ENCODE data around the gene MIA3. TPM values are rescaled to one million over a fixed set of nuclear protein-coding genes. Genes with fewer than 3 reads are reported as not detected.
"Not testable (repeated sequence)": the region's sequence is repeated elsewhere in the genome, so short reads cannot be mapped to it uniquely, and the experiment has no call there.

MIA3 gene
- total RNA-seq, 1 donor from 2014 or later, result 40.9 TPM

DNA sequence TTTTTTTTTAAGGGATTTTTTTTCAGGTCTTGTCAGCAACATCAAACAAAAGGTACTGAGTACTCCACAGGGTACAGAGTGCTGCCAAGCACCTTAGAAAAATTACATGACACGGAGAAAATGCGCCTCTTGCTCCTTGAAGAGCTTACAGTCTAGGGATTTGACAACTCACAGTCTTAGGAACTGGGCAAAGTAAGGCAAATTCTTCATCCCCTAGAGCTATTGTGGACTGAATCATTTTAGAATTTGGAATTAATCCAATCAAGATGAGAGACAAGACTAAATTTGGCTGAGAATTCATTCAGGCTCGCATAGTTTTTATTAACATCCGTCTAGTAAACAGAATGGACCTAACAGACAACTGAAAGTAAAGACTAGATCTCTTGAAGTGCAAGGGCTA lies 50.3 kb downstream of the MIA3 start:
- DNase-seq (ENCODE audit: low spot score), result not testable (repeated sequence)

DNA sequence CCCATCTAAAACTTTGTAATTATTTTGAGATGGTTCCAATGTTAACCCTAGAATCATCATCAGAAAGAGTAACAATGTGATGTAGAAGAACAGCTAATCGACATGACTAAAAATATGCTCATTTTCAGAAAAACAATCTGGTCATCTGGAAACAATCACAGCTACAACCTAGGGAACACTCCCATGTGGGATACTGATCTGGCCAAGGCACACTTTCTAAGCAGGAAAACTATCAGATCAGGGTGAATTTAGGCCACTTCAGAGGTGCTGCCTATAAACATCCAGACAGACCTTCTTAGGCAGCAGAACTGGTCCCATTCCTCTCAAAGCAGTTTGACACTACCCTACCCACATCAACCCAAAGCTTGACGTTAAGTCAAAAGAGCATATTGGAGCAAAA lies 51.2 kb downstream of the MIA3 start:
- not testable (repeated sequence) for DNase-seq (ENCODE audit: low spot score)

- no peak for DNase-seq (ENCODE audit: low spot score)
Measured at GRCh38 chr1:222670110-222670509, 52.2 kb downstream of the MIA3 start.

GRCh38 chr1:222680080-222680479 lies 62.2 kb downstream of the MIA3 start:
- no peak for DNase-seq (ENCODE audit: low spot score)

DNA sequence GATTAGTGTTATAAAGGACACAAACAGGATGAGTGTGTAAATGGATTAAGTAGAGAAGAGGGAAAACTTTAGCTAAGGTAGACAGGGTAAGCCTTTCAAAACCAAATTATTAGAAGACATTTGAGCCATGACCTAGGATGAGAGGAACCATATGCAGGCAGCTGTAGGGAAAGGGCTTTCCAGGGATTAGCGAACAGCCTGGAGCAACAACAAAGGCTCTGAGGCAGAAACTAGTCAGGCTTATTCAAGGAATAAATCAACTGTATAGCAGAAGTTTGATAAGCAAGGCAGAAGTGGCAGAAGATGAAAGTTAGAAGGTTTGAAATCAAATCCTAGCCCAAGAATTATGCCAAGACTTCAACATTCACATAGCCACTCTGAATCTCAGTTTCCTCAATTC lies 73.1 kb downstream of the MIA3 start:
- DNase-seq (ENCODE audit: low spot score), result peak; percentile 92

DNA sequence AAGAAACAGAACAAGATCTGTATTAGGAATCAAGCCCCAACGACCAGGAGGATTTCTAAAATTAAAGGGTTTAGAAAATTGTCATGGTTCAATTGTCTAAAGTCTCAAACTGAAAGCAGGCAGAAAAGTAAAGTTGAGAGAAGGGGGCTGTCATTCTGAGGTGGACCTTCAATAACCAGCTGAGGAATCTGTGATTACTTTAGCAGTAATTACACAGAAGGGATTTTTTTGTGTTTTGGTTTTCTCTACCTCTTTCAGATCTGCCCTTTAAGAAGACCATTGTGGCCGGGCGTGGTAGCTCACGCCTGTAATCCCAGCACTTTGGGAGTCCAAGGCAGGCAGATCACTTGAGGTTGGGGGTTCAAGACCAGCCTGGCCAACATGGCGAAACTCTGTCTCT lies 77.0 kb downstream of the MIA3 start:
- no peak for DNase-seq (ENCODE audit: low spot score)

DNA sequence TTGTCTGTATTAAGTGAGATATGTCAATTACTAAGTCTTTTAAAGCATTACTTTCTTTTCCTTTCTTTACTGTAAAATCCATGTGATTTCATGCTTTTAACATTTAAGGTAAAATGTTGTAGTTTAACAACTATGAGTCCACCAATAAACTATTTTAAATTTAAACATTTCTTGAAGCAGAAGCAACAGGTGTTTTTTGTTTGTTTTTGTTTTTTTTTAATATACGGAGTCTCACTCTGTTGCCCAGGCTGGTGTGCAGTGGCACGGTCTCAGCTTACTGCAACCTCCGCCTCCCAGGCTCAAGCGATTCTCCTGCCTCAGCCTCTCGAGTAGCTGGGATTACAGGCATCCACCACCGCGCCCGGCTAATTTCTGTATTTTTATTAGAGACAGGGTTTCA lies 78.8 kb downstream of the MIA3 start:
- DNase-seq (ENCODE audit: low spot score), result no peak

DNA sequence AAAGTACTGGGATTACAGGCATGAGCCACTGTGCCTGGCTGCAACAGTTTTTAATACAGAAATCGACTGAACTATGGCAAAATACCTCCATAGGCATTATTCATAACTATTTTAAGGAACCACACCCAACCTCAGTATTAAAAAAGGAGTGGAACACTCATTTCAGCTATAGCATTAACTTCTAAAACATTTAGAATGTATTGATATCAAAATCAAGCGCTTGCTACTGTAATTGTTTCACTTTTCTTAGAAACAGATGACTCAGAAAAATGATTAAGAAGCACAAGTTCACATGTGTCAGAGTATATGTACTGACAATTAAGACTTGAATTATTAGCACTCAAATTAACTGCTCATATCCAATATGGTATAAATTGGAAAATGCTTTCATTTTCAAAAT lies 79.3 kb downstream of the MIA3 start:
- no peak for DNase-seq (ENCODE audit: low spot score)

GRCh38 chr1:222697826-222698225 lies 79.9 kb downstream of the MIA3 start:
- peak; percentile 65 for DNase-seq (ENCODE audit: low spot score)

- DNase-seq (ENCODE audit: low spot score), result no peak
Measured at GRCh38 chr1:222702210-222702609, 84.3 kb downstream of the MIA3 start.

GRCh38 chr1:222704260-222704659 lies 86.4 kb downstream of the MIA3 start:
- no peak for DNase-seq (ENCODE audit: low spot score)

GRCh38 chr1:222706815-222707214 lies 88.9 kb downstream of the MIA3 start:
- DNase-seq (ENCODE audit: low spot score), result no peak

- no peak for DNase-seq (ENCODE audit: low spot score)
Measured at GRCh38 chr1:222709700-222710153, 91.8 kb downstream of the MIA3 start.

DNA sequence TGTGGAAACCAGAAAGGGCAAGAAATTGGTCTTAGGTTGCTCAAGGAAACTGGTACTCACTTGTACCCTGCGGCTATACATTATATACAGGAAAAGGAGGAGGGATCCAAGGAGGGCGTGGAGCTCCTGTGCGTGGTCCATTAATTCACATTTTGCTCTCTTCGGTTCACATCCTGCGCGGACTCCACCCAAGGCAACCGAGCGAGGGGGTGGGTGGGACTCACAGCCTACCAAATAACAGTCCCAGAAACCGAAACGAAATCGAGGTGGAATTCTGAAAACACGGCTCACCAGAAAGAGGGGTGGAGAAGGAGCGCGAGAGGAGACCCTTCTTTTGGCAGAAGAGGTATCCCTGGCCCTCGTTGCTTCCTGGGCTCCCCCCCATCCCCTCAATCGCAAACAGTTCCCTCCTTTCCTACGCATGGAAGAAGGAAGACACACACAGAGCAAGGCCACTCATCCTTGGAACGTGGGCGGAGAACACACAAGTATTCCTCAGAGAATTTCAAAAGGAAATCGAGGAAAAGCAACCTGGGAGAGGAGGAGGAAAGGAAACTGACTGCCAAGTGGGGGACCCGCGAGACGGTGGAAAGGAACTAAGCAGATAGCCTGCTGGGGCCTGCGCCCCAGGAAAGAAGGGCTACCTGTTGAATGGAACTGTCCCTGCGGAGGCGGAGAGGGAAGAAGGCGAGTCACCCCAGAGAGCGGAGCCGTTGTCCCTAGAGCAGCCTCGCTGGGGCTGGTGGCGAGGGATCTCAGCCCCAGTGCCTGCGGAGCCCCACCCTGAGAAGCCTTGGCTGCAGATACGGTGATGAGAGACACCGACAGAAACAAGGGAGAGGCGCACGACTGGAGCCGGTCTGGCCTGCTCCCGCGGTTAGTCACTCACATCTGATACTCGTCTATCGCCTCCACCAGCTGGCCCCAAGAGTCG lies 93.7 kb downstream of the MIA3 start:
- DNase-seq (ENCODE audit: low spot score), result peak; percentile 80

- DNase-seq (ENCODE audit: low spot score), result peak; percentile 94
Measured at GRCh38 chr1:222712253-222713090, 94.6 kb downstream of the MIA3 start, which contains the start of the genes AIDA and BROX. Gene AIDA (minus strand): TSS chr1:222712491. CDS start chr1:222712317, 174 bp downstream. Gene BROX (plus strand): TSS chr1:222712564. CDS start chr1:222715700, 3,136 bp downstream.

DNA sequence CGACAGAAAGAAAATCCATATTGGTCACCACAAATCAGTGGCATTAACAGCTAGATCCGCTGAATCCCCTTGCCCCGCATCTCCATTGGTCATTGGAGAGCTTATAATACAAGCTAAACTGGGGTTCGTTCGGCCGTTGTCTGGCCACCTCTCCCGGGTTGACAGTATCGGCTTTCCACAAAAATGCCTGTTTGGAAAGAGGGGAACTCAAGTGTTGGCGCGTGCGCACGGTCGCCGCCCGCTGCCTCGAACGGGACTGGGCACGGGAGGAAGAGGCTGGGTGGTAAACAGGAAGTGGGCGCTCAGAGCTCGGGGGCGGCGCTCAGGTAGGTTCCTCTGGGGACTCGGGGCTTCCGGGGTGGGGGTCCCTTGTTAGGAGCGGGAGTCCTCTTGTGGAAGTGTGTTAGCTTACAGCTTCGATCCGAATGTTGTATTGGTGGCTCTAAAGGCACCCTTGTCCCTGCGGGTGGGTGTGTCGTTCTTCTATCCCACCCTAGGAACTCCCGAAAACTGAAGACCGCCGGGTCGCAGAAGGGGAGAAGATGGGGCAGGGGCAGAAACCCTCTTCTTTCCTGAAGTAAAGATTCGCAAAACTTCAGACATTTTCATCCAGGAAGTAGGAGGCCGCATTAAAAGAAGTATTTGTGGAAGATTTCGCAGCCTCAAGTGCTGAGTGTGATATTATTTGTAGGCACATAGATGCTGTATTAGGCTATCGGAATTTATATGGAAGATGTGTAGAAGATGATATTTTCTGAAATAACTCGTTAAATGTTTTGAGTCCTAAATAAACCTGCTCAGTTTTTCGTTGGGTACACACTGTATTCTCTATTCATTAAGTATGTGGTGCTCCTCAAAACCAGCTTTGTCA lies 95.4 kb downstream of the MIA3 start:
- DNase-seq (ENCODE audit: low spot score), result peak; percentile 99

DNA sequence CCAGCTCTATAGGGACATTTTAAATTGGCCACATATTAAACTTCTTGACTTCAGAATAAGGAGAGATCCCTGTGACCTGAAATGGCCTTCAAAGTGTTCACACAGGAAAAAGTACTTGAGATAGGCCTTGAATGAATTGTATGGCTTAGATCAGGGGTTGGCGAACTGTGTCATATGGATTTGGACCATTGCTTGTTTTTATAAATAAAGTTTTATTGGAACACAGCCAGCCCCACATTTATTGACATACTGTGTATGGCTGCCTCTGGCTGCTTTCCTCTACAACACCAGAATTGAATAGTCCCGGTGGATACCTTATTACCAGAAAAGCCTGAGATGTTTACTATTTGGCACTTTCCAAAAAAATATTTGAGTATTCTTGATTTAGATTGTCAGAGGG lies 98.5 kb downstream of the MIA3 start:
- no peak for DNase-seq (ENCODE audit: low spot score)

Data from umbilical cord (tissue), 2 donors.